ENCODE measurements around the gene PLXNA3. TPM values are rescaled to one million over a fixed set of nuclear protein-coding genes. Genes with fewer than 3 reads are reported as not detected.

The PLXNA3 gene
- polyA plus RNA-seq, 1 of the 3 experiments (the other 2 are of a cell fraction): 33.2 TPM

DNA sequence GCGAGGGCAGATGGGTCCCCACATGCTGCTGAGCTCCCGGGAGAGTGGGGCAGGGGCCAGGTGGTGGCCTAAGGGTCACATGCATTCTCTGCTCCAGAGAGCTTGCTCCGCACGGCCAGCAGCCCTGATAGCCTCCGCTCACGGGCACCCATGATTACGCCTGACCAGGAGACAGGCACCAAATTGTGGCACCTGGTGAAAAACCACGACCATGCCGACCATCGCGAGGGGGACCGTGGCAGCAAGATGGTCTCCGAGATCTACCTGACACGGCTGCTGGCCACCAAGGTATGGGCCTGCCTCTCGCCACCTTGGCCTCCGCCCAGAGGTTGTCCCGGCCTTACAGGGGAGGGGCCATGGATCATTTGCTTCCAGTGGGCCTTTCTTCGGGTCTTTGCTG is 11.8 kb downstream of the PLXNA3 start:
- WGBS (ENCODE audit: low lambda C conversion rate): 84% methylated on average over 7 of the region's 18 CpGs
- Histone ChIP-seq H3K9me2 (no peaks in the 10 kb centered on the region), H2AFZ (ENCODE audit: low read depth) (no peak overlapping the region), H3K4me2 (no peak overlapping the region), H3K79me2 (ENCODE audit: insufficient read depth) (no peaks in the 10 kb centered on the region), H3K4me3 (ENCODE audit: low read depth in 2 of 2, low read length in 1 of 2) (no peak overlapping the region), H3K9ac (no peak overlapping the region), H3K4me1 (ENCODE audit: control insufficient read depth in 1 of 2, insufficient read depth in 2 of 2, low read depth in 1 of 2, low read length in 1 of 2) (no peaks in the 10 kb centered on the region), H3K27ac (ENCODE audit: low read depth in 2 of 2, low read length in 1 of 2) (no peak overlapping the region), H3F3A (replicated peaks; ENCODE audit: insufficient read depth) (no peaks in the 10 kb centered on the region), H3K27me3 (ENCODE audit: insufficient read depth) (peaks cover 13% of the 10 kb centered on the region), H3K36me3 (replicated peaks in 1 of 2; ENCODE audit: control insufficient read depth in 1 of 2, insufficient read depth in 2 of 2, low read length in 1 of 2) (peaks cover 0 to 23% of the 10 kb centered on the region in 2 experiments), H3K9me3 (no peaks in the 10 kb centered on the region), H4K20me1 (ENCODE audit: insufficient read depth) (0 out of 2 replicates have a peak, but pooled peaks cover 8% of the 10 kb centered on the region)
- POLR2A ChIA-PET: no interaction called here
- TF ChIP-seq, protein P1, sequence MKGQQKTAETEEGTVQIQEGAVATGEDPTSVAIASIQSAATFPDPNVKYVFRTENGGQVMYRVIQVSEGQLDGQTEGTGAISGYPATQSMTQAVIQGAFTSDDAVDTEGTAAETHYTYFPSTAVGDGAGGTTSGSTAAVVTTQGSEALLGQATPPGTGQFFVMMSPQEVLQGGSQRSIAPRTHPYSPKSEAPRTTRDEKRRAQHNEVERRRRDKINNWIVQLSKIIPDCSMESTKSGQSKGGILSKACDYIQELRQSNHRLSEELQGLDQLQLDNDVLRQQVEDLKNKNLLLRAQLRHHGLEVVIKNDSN (IDR thresholded peaks at IDR 0.05; ENCODE audit: borderline replicate concordance, low read depth): no peak
- TF ChIP-seq RXRA (IDR thresholded peaks at IDR 0.05; ENCODE audit: borderline replicate concordance, low read depth) (no peak), JUND (IDR thresholded peaks at IDR 0.05) (no peak), EP300 (IDR thresholded peaks at IDR 0.05; ENCODE audit: borderline replicate concordance in 1 of 2, low read depth in 1 of 2, low read length in 1 of 2) (no peak), NFIC (IDR thresholded peaks at IDR 0.05; ENCODE audit: borderline replicate concordance) (no peak), MEF2A (IDR thresholded peaks at IDR 0.05; ENCODE audit: borderline replicate concordance, low read depth) (no peak), SIN3A (IDR thresholded peaks at IDR 0.05; ENCODE audit: borderline replicate concordance, low read depth, low read length) (no peak)
- TF ChIP-seq, protein P2, sequence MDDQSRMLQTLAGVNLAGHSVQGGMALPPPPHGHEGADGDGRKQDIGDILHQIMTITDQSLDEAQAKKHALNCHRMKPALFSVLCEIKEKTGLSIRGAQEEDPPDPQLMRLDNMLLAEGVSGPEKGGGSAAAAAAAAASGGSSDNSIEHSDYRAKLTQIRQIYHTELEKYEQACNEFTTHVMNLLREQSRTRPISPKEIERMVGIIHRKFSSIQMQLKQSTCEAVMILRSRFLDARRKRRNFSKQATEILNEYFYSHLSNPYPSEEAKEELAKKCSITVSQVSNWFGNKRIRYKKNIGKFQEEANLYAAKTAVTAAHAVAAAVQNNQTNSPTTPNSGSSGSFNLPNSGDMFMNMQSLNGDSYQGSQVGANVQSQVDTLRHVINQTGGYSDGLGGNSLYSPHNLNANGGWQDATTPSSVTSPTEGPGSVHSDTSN (IDR thresholded peaks at IDR 0.05): no peak
- DNase-seq: no peak
- CTCF ChIA-PET: no interaction called here

DNA sequence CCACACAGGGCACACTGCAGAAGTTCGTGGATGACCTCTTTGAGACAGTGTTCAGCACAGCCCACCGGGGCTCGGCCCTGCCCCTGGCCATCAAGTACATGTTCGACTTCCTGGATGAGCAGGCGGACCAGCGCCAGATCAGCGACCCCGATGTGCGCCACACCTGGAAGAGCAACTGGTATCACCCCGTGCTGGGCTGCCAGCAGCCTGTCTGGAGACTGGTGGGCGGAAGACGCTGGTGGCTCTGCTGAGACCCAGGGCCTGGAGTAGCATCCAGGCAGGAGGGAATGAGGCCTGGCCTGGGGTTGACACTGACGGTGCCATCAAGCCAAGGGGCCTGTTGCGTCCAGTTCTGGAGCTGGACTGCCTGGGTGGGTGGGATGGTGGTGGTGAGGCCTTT is 12.4 kb downstream of the PLXNA3 start:
- CTCF ChIA-PET: no interaction called here
- no peak overlapping the region for H3K27ac ChIP-seq (ENCODE audit: low read depth in 2 of 2, low read length in 1 of 2)
- peaks cover 13% of the 10 kb centered on the region for H3K27me3 ChIP-seq (ENCODE audit: insufficient read depth)
- no peak overlapping the region for H3K4me2 ChIP-seq
- no peak overlapping the region for H3K9ac ChIP-seq
- no peaks in the 10 kb centered on the region for H3K9me2 ChIP-seq
- no peaks in the 10 kb centered on the region for H3F3A ChIP-seq (replicated peaks; ENCODE audit: insufficient read depth)
- 0 out of 2 replicates have a peak, but pooled peaks cover 8% of the 10 kb centered on the region for H4K20me1 ChIP-seq (ENCODE audit: insufficient read depth)
- peaks cover 0 to 20% of the 10 kb centered on the region in 2 experiments for H3K36me3 ChIP-seq (replicated peaks in 1 of 2; ENCODE audit: control insufficient read depth in 1 of 2, insufficient read depth in 2 of 2, low read length in 1 of 2)
- H2AFZ ChIP-seq (ENCODE audit: low read depth): no peak overlapping the region
- no peak overlapping the region for H3K4me3 ChIP-seq (ENCODE audit: low read depth in 2 of 2, low read length in 1 of 2)
- no peak for DNase-seq
- no peak for TF ChIP-seq YY1 (IDR thresholded peaks at IDR 0.05; ENCODE audit: low read depth)
- TF ChIP-seq JUND (IDR thresholded peaks at IDR 0.05): no peak
- no peak for TF ChIP-seq FOSL2 (IDR thresholded peaks at IDR 0.05; ENCODE audit: borderline replicate concordance, low read depth)
- TF ChIP-seq, protein P2 (IDR thresholded peaks at IDR 0.05): no peak
- no peak for TF ChIP-seq TAF1 (IDR thresholded peaks at IDR 0.05; ENCODE audit: borderline replicate concordance, low read depth, low read length)
- TF ChIP-seq, protein P1 (IDR thresholded peaks at IDR 0.05; ENCODE audit: borderline replicate concordance, low read depth): no peak
- TF ChIP-seq ELF1 (IDR thresholded peaks at IDR 0.05): no peak
- TF ChIP-seq TCF12 (IDR thresholded peaks at IDR 0.05): no peak
- TF ChIP-seq, protein P3, sequence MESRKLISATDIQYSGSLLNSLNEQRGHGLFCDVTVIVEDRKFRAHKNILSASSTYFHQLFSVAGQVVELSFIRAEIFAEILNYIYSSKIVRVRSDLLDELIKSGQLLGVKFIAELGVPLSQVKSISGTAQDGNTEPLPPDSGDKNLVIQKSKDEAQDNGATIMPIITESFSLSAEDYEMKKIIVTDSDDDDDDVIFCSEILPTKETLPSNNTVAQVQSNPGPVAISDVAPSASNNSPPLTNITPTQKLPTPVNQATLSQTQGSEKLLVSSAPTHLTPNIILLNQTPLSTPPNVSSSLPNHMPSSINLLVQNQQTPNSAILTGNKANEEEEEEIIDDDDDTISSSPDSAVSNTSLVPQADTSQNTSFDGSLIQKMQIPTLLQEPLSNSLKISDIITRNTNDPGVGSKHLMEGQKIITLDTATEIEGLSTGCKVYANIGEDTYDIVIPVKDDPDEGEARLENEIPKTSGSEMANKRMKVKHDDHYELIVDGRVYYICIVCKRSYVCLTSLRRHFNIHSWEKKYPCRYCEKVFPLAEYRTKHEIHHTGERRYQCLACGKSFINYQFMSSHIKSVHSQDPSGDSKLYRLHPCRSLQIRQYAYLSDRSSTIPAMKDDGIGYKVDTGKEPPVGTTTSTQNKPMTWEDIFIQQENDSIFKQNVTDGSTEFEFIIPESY (IDR thresholded peaks at IDR 0.05; ENCODE audit: borderline replicate concordance, low read depth): no peak
- TF ChIP-seq EZH2phosphoT487 (IDR thresholded peaks at IDR 0.05; ENCODE audit: borderline replicate concordance, low read depth): no peak
- TF ChIP-seq EP300 (IDR thresholded peaks at IDR 0.05; ENCODE audit: borderline replicate concordance in 1 of 2, low read depth in 1 of 2, low read length in 1 of 2): no peak
- TF ChIP-seq, protein P4, sequence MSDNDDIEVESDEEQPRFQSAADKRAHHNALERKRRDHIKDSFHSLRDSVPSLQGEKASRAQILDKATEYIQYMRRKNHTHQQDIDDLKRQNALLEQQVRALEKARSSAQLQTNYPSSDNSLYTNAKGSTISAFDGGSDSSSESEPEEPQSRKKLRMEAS (IDR thresholded peaks at IDR 0.05; ENCODE audit: low read depth): no peak
- no peak for TF ChIP-seq SMC3 (IDR thresholded peaks at IDR 0.05; ENCODE audit: low read depth, low read length)
- WGBS (ENCODE audit: low lambda C conversion rate): 49% methylated on average over 14 of the region's 14 CpGs
- no peaks in the 10 kb centered on the region for H3K4me1 ChIP-seq (ENCODE audit: control insufficient read depth in 1 of 2, insufficient read depth in 2 of 2, low read depth in 1 of 2, low read length in 1 of 2)
- no peaks in the 10 kb centered on the region for H3K79me2 ChIP-seq (ENCODE audit: insufficient read depth)
- POLR2A ChIA-PET: no interaction called here
- H3K9me3 ChIP-seq: no peaks in the 10 kb centered on the region

Measured in SK-N-SH (cell line).